Esophagus (tissue), 2 donors: Measurements from ENCODE around the gene HSP90B1. TPM values are rescaled to one million over a fixed set of nuclear protein-coding genes. Genes with fewer than 3 reads are reported as not detected.

ENCODE experiments used
- H3K27ac ChIP-seq, 2 donors: one replicate each; pipeline ENCODE4 v1.5.1; 2013; ENCODE audit warnings: low read depth in 2 of 2, mild to moderate bottlenecking in 2 of 2, inconsistent platforms in 1 of 2, low read length in 1 of 2, moderate library complexity in 1 of 2
- H3K27me3 ChIP-seq, 2 donors: one replicate each; pipeline ENCODE4 v1.6.1; 2013; ENCODE audit warnings: low read length in 2 of 2, control low read depth in 1 of 2, mild to moderate bottlenecking in 1 of 2; ENCODE audit not compliant: insufficient read depth in 2 of 2, control insufficient read depth in 1 of 2
- H3K36me3 ChIP-seq, 2 donors: one replicate each; pipeline ENCODE4 v1.6.1; 2013; ENCODE audit warnings: low read length in 1 of 2; ENCODE audit not compliant: control insufficient read depth in 2 of 2, insufficient read depth in 2 of 2
- H3K4me1 ChIP-seq, 2 donors: one replicate each; pipeline ENCODE4 v1.6.1; 2013; ENCODE audit warnings: low read length in 1 of 2; ENCODE audit not compliant: control insufficient read depth in 2 of 2, insufficient read depth in 2 of 2
- H3K4me3 ChIP-seq, 2 donors: one replicate each; pipeline ENCODE4 v1.5.1; 2013; ENCODE audit warnings: low read length in 2 of 2, mild to moderate bottlenecking in 2 of 2, low read depth in 1 of 2, moderate library complexity in 1 of 2
- H3K9me3 ChIP-seq, 2 donors: one replicate each; pipeline ENCODE4 v1.6.1; 2013; ENCODE audit warnings: mild to moderate bottlenecking in 2 of 2, low read depth in 1 of 2, low read length in 1 of 2, moderate library complexity in 1 of 2; ENCODE audit not compliant: control insufficient read depth in 2 of 2, insufficient read depth in 1 of 2
- WGBS, 2 donors: extraction: QIAGEN DNeasy Blood & Tissue Kit; methylation state at CpG; one replicate each; pipeline ENCODE4 v1.1.7; 2013; 5-methylcytosine and 5-hydroxymethylcytosine counted together
- polyA plus RNA-seq, 2 donors: library from polyadenylated mRNA; stranded (reverse); fragments of 200-250 nt; gene quantifications; one replicate each; pipeline ENCODE4 v1.2.3, GENCODE V29; 2013
- donor health status: healthy with polysubstance abuse.
- donor health status: Bipolar disorder and iron deficiency.

Gene HSP90B1
- 100 to 1,000 TPM; 192 to 208 TPM for polyA plus RNA-seq

DNA sequence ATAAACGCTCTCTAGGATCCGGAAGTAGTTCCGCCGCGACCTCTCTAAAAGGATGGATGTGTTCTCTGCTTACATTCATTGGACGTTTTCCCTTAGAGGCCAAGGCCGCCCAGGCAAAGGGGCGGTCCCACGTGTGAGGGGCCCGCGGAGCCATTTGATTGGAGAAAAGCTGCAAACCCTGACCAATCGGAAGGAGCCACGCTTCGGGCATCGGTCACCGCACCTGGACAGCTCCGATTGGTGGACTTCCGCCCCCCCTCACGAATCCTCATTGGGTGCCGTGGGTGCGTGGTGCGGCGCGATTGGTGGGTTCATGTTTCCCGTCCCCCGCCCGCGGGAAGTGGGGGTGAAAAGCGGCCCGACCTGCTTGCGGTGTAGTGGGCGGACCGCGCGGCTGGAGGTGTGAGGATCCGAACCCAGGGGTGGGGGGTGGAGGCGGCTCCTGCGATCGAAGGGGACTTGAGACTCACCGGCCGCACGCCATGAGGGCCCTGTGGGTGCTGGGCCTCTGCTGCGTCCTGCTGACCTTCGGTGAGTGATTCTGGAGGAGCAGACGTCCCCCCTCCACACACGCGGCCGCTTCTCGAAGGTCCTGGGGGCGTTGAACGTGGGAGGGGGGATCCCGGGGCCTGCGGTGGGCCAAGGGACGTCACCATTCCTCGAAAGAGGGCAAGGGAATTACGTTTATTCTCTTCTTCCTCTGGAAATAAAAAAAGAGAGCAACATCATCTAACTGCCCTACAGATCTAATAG lies at the start of gene HSP90B1:
Gene HSP90B1 (plus strand): TSS at position 377 of the 753 bp plus-strand sequence. CDS start 106 bp downstream, at position 483.
- H3K27ac ChIP-seq: peak within 1 kb of the TSS; percentile 90 to 92
- H3K9me3 ChIP-seq: no peaks in the 10 kb centered on the region
- WGBS, 2 donors: 0 to 1% methylated on average over 56 of the region's 56 CpGs
- H3K4me3 ChIP-seq: peak within 1 kb of the TSS; percentile 64 to 90
- H3K4me1 ChIP-seq: peaks cover 0 to 2% of the 10 kb centered on the region in 2 donors
- H3K27me3 ChIP-seq: no peaks in the 10 kb centered on the region
- peaks cover 2 to 6% of the 10 kb centered on the region in 2 donors for H3K36me3 ChIP-seq

DNA sequence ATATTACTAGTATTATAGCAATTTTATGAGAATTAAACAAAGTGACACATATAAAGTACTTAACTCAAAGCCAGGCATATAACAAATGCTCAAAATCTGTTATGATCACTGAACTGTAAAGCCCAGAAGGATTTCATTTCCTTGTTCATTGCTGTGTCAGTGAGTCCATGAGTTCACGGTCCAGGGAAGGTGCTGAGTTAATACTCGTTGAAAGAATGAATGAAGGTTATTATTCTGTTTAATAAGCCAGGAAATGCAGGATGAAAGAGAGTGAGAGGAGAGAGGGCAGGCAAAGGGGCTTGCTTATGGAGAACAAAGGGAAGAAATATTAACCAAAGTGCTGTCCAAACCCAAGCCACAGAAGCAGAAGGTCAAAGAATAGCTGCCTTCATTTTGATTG lies 48.9 kb upstream of the HSP90B1 start:
- WGBS, 2 donors: 38 to 40% methylated on average over 2 of the region's 2 CpGs
- H3K4me3 ChIP-seq: no peak overlapping the region
- H3K9me3 ChIP-seq: no peaks in the 10 kb centered on the region
- peaks cover 0 to 4% of the 10 kb centered on the region in 2 donors for H3K36me3 ChIP-seq
- H3K27me3 ChIP-seq: no peaks in the 10 kb centered on the region
- no peak overlapping the region for H3K27ac ChIP-seq
- no peaks in the 10 kb centered on the region for H3K4me1 ChIP-seq

DNA sequence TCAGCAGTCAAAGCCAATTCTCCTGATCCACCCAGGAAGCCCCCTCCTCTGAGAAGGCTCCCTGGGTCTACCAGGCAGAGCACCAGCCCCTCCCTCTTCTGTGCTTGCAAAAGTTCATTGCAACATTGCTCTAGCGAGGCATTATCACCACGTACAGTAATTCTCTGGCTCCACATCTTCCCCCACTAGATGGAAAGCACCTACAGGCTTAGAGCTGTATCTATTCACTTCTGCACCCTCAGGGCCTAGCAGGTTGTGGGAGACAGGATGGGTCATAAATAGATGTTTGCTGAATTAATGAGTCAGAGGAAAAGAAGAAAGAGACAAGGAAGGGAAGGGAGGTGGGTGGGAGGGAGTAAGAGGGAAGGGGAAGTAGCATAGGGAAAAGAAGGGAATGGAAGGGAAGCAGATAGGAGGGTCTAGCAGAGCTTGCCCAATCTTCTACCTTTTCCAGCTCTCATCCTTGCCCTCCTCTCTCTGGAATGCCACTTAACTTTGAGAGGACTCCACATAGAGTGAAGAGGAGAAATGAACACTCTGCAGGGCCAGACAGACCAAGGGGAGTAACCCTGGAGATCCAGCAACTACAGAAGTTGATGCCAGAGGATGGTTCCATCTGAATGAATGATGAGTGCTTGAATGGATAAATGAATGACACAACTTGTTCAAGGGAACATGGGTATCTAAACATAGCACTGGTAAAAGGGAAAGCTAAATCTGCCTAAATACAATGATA lies 47.2 kb upstream of the HSP90B1 start:
- Histone ChIP-seq H3K4me3 (no peak overlapping the region), H3K27ac (no peak overlapping the region), H3K4me1 (no peaks in the 10 kb centered on the region), H3K27me3 (no peaks in the 10 kb centered on the region), H3K9me3 (no peaks in the 10 kb centered on the region), H3K36me3 (peaks cover 0 to 4% of the 10 kb centered on the region in 2 donors)
- 35 to 55% methylated on average over 2 of the region's 2 CpGs for whole genome bisulfite sequencing, 2 donors

DNA sequence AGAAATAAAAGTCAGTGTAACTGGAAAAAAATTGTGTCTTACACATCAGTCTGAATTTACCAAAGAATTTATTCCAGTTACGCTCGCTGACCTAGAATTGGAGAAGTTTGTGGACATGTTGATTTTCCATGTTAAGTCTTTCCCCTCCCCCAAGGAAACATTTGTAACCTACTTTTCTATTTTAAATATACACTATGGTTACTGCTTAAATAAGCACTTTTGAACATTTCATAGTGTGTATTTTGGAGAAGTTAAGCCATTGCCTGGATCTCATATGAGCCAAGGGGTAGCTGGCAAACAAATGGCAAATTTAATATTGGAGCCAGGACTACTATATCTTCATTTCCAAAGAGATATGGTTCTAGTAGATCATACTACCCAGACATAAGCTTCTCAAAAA lies 46.3 kb upstream of the HSP90B1 start:
- H3K4me1 ChIP-seq: no peaks in the 10 kb centered on the region
- peaks cover 0 to 4% of the 10 kb centered on the region in 2 donors for H3K36me3 ChIP-seq
- no peak overlapping the region for H3K27ac ChIP-seq
- no peak overlapping the region for H3K4me3 ChIP-seq
- WGBS, 2 donors: 92 to 93% methylated on average over 2 of the region's 2 CpGs
- no peaks in the 10 kb centered on the region for H3K27me3 ChIP-seq
- H3K9me3 ChIP-seq: no peaks in the 10 kb centered on the region

DNA sequence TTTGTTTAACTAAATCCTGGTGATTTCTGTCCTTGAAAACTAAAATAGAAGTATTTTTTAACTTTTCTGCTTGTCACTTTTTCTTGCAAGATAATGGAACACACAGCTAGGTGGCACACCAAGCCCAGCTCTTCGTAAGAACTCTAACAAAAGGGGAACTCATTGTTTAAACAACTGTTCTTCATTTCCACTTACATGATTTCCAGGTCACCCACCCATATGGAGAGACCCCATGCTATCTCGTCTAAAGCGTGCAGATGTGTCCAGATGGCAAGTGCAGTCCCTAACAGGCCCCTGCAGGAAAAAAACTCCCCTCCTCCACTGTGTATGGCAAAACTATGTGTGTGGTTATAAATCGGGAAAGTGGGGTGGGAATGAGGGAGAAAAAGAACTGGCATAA lies 45.9 kb upstream of the HSP90B1 start:
- Histone ChIP-seq H3K27me3 (no peaks in the 10 kb centered on the region), H3K27ac (no peak overlapping the region), H3K4me3 (no peak overlapping the region), H3K4me1 (no peaks in the 10 kb centered on the region), H3K36me3 (peaks cover 0 to 4% of the 10 kb centered on the region in 2 donors), H3K9me3 (no peaks in the 10 kb centered on the region)
- WGBS, 2 donors: 39 to 44% methylated on average over 4 of the region's 4 CpGs

DNA sequence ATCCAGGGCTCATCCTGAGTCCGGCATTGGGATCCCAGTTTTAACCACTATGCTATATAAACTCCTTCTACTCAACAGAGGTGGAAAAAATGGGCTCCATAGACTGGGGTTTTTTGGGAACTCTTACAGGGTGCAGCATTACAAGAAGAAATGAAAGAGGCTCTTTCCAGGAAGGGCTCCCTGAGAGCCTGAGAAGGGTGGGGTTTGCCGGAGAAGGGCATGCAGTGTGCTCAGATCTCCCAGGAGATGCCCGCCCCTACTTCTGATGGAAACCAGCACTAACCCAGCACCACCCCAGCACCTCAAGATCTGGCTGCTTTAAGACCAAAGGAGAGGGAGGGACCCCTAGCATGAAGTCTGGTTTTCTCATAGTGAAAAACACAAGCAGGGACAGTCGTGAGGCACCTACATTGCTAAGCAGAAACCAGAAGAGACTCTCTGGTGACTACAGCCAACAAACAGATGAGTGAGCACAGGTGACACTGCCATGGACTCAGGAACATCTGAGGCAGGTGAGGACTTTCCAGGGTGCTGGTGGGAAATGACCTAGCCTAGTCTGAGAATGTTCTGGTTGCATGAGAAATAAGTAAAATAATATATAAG lies 43.9 kb upstream of the HSP90B1 start:
- Histone ChIP-seq H3K36me3 (peaks cover 0 to 4% of the 10 kb centered on the region in 2 donors), H3K4me3 (no peak overlapping the region), H3K4me1 (no peaks in the 10 kb centered on the region), H3K9me3 (no peaks in the 10 kb centered on the region), H3K27me3 (no peaks in the 10 kb centered on the region), H3K27ac (no peak overlapping the region)
- WGBS, 2 donors: 64 to 83% methylated on average over 4 of the region's 4 CpGs

DNA sequence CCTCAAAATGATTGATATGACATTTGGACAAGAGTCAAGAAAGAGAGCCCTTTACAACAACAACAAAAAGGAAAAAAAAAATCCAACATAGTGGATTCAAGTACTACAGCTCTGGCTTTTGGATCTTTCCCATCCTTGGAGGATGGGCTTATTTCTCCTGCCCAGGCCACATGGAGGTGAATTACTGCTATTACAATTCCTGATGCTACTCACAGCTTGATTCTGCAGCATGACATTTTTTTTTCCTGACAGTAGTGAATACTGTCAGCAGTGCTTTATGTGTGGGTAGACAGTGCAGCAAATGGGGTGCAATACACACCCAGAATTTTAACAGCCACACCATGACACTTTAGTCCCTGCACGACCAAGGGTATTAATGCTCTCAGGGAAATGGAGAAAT lies 42.5 kb upstream of the HSP90B1 start:
- no peaks in the 10 kb centered on the region for H3K9me3 ChIP-seq
- no peak overlapping the region for H3K4me3 ChIP-seq
- H3K36me3 ChIP-seq: peaks cover 0 to 4% of the 10 kb centered on the region in 2 donors
- WGBS, 2 donors: 70 to 79% methylated on average over 1 of the region's 1 CpG
- no peak overlapping the region for H3K27ac ChIP-seq
- no peaks in the 10 kb centered on the region for H3K4me1 ChIP-seq
- H3K27me3 ChIP-seq: no peaks in the 10 kb centered on the region

DNA sequence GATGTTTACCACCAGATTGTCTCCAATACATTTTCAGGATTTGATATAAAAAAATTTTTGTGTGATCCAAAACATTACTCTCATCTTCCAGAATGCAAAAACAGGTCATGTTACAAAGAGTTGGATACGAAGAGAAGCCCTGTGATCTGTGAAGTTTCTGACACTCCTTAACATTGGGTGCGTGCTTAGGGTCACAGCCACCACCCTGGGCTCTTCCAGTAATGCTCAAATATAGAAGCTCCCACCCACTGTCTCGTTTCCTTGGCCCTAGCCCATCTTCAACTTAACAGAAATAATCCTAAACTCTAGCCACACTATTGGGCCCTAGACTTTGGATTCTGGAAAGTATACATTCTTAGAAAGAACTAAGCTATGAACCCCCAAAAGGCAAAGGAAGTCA lies 32.9 kb upstream of the HSP90B1 start:
- H3K27ac ChIP-seq: no peak overlapping the region
- no peaks in the 10 kb centered on the region for H3K27me3 ChIP-seq
- H3K4me3 ChIP-seq: no peak overlapping the region
- H3K4me1 ChIP-seq: no peaks in the 10 kb centered on the region
- 64 to 73% methylated on average over 3 of the region's 3 CpGs for WGBS, 2 donors
- no peaks in the 10 kb centered on the region for H3K9me3 ChIP-seq
- no peaks in the 10 kb centered on the region for H3K36me3 ChIP-seq

DNA sequence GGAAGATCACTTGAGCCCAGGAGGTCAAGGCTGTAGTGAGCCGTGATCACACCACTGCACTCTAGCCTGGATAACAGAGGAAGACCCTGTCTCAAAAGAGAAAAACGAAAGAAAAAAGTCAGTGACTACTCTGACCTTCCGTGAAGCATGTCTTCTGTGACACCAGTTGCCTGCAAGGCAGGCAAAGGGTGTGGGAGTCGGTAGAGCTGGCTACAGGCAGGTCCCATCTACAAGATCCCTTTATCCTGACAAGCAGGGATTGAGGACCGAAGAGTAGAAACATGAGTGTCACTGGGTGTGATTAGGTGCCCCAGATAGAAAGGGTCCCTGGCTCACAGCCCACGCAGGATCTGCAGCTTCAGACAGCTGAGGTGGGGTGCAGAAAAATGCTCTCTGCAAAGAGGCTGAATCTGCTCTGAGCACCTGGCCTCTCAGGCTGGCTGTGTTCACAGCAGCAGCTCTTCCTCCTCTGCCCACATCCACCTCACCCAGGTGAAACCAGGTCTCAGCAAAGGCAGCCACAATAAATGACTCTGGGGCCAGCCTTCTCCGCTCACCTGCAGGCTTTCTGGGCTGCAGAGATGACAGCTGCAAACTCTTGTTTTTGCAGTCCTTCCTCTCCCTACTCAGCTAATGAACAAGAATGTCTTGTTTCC lies 28.6 kb upstream of the HSP90B1 start:
- H3K27ac ChIP-seq: no peak overlapping the region
- 65 to 80% methylated on average over 7 of the region's 7 CpGs for WGBS, 2 donors

More for the DNA sequence above, 28.6 kb upstream of the HSP90B1 start:
- Histone ChIP-seq H3K9me3 (no peaks in the 10 kb centered on the region), H3K36me3 (no peaks in the 10 kb centered on the region), H3K4me3 (no peak overlapping the region), H3K4me1 (peaks cover 2 to 3% of the 10 kb centered on the region in 2 donors), H3K27me3 (no peaks in the 10 kb centered on the region)
